Transverse colon (tissue), 3 donors: ENCODE results near the gene TNFRSF25.
A peak's percentile ranks its signal among the peaks of the same experiment; 100 is the strongest.

Experiments used
- POLR2A ChIP-seq: fragments of 450-650 bp; IDR thresholded peaks from one replicate; pipeline ENCODE4 v1.6.1; 2016; ENCODE audit warnings: antibody characterized with exemption, mild to moderate bottlenecking, moderate library complexity
- TF ChIP-seq, protein P1 (sequence below), 5 experiments: fragments of 200-600 bp in 3 of 5; fragments of 450-650 bp in 2 of 5; sonication (generic) in 3 of 5; IDR thresholded peaks; 1 replicate in 2 of 5; 2 replicates in 3 of 5; pipeline ENCODE4 v1.5.1; 2016 to 2017; ENCODE audit warnings: antibody characterized with exemption in 5 of 5, inconsistent platforms in 3 of 5, mild to moderate bottlenecking in 2 of 5, moderate library complexity in 1 of 5

DNA sequence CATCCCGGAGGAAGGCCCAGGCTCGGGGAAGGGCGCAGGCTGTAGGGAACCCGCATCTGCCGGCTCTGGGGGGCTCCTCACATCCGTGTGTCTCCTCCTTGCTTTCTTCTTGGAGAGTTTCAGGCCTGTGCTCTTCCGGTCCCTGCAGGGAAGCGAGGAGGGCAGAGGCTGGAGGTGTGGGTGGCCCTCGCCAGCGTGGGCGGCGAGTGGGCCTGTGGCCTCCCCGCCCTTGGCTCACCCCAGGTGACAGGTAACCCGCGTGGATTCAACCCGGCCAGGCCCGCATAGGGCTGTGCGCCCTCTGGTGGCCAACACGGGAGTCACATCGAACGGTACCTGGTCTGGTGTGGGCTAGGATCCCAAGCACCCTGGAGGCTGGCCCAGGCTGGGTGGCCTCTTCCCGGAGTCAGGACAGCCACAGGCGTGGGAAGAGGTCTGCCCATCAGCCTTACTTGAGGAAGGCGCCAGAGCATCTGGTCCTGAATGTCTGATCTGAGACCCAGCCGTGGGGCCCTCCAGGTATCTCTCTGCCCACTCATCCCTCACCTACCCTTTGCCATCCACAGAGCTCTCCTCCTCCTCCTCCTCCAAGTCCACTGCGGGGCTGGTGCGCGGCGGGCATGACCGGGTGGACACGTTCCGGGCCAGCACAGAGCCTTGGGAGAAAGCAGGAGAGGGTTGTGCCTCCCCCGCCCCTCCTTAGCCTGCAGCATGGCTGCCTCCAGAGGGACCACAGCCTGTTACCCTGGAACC lies 9.6 kb upstream of the TNFRSF25 start:
- TF ChIP-seq, protein P1, sequence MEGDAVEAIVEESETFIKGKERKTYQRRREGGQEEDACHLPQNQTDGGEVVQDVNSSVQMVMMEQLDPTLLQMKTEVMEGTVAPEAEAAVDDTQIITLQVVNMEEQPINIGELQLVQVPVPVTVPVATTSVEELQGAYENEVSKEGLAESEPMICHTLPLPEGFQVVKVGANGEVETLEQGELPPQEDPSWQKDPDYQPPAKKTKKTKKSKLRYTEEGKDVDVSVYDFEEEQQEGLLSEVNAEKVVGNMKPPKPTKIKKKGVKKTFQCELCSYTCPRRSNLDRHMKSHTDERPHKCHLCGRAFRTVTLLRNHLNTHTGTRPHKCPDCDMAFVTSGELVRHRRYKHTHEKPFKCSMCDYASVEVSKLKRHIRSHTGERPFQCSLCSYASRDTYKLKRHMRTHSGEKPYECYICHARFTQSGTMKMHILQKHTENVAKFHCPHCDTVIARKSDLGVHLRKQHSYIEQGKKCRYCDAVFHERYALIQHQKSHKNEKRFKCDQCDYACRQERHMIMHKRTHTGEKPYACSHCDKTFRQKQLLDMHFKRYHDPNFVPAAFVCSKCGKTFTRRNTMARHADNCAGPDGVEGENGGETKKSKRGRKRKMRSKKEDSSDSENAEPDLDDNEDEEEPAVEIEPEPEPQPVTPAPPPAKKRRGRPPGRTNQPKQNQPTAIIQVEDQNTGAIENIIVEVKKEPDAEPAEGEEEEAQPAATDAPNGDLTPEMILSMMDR (IDR thresholded peaks at IDR 0.05): peak; percentile 90 to 97 (median 93)
- TF ChIP-seq POLR2A: no peak
